Endodermal cell (in vitro differentiated cells): ENCODE results near the gene RPL32. TPM values are rescaled to one million over a fixed set of nuclear protein-coding genes. Genes with fewer than 3 reads are reported as not detected.

Experiments used
- DNase-seq: peaks from one replicate; pipeline ENCODE4 v3.0.0-alpha.2; 2017
- H3K27ac ChIP-seq: 2 replicates; pipeline ENCODE4 v1.5.1; 2013; ENCODE audit warnings: mild to moderate bottlenecking, low read depth, low read length, moderate library complexity
- H3K27me3 ChIP-seq: 2 replicates; pipeline ENCODE4 v1.6.1; 2013; ENCODE audit warnings: mild to moderate bottlenecking, low read length, moderate library complexity; ENCODE audit not compliant: insufficient read depth, control insufficient read depth, poor library complexity, severe bottlenecking
- H3K36me3 ChIP-seq: 2 replicates; pipeline ENCODE4 v1.7.0; 2013; ENCODE audit warnings: mild to moderate bottlenecking, low read length, moderate library complexity; ENCODE audit not compliant: control insufficient read depth, insufficient read depth
- H3K4me1 ChIP-seq: one replicate; pipeline ENCODE4 v1.7.0; 2013; ENCODE audit warnings: low read length; ENCODE audit not compliant: control insufficient read depth, insufficient read depth
- H3K4me3 ChIP-seq: 2 replicates; pipeline ENCODE4 v1.5.1; 2013; ENCODE audit warnings: mild to moderate bottlenecking, low read length, moderate library complexity
- H3K9ac ChIP-seq: 2 replicates; pipeline ENCODE4 v1.6.1; 2013; ENCODE audit warnings: mild to moderate bottlenecking, low read length, moderate library complexity; ENCODE audit not compliant: poor library complexity, severe bottlenecking; ENCODE audit errors: extremely low read depth
- H3K9me3 ChIP-seq: 2 replicates; pipeline ENCODE4 v1.6.1; 2013; ENCODE audit warnings: mild to moderate bottlenecking, low read length, moderate library complexity; ENCODE audit not compliant: control insufficient read depth
- H3K27ac Mint-ChIP-seq: 2 replicates; pipeline ENCODE4 v1.8.0; 2020; ENCODE audit warnings: mixed read lengths
- H3K27me3 Mint-ChIP-seq: 2 replicates; pipeline ENCODE4 v1.8.0; 2021; ENCODE audit warnings: mild to moderate bottlenecking, mixed read lengths; ENCODE audit not compliant: insufficient read depth
- H3K36me3 Mint-ChIP-seq: 2 replicates; pipeline ENCODE4 v1.8.0; 2020; ENCODE audit warnings: low read depth, mixed read lengths
- H3K4me1 Mint-ChIP-seq: 2 replicates; pipeline ENCODE4 v1.8.0; 2020; ENCODE audit warnings: mixed read lengths
- H3K4me3 Mint-ChIP-seq: 2 replicates; pipeline ENCODE4 v1.8.0; 2020; ENCODE audit warnings: mild to moderate bottlenecking, moderate library complexity, mixed read lengths
- H3K9me3 Mint-ChIP-seq: 2 replicates; pipeline ENCODE4 v1.8.0; 2020; ENCODE audit warnings: mild to moderate bottlenecking, mixed read lengths
- WGBS, 2 experiments: methylation state at CpG; one replicate each; pipeline versions ENCODE4 v1.1.5 to v1.1.7; 2013; ENCODE audit warnings: missing lambda C conversion rate in 2 of 2, mixed read lengths in 1 of 2; ENCODE audit not compliant: insufficient coverage in 1 of 2, insufficient read length in 1 of 2; 5-methylcytosine and 5-hydroxymethylcytosine counted together
- total RNA-seq, 2 donors: library from RNA; stranded (reverse); fragmentation: NEBNext Ultra II Directional in 1 of 2; extraction: Animal tissue kit (Norgen Biotek cat#: 25700) in 1 of 2; gene quantifications; 2 replicates in 1 of 2; 3 replicates in 1 of 2; pipeline ENCODE4 v1.2.1, GENCODE V29; 2021
- TF ChIP-seq, protein P1 (sequence below): fragments of 200-600 bp; sonication (generic); conservative IDR thresholded peaks from 2 replicates; pipeline ENCODE4 v1.5.0; 2021; ENCODE audit warnings: antibody characterized with exemption, mild to moderate bottlenecking

Gene RPL32
- total RNA-seq, 2 donors from 2014 or later = 1,362 to 1,580 TPM

DNA sequence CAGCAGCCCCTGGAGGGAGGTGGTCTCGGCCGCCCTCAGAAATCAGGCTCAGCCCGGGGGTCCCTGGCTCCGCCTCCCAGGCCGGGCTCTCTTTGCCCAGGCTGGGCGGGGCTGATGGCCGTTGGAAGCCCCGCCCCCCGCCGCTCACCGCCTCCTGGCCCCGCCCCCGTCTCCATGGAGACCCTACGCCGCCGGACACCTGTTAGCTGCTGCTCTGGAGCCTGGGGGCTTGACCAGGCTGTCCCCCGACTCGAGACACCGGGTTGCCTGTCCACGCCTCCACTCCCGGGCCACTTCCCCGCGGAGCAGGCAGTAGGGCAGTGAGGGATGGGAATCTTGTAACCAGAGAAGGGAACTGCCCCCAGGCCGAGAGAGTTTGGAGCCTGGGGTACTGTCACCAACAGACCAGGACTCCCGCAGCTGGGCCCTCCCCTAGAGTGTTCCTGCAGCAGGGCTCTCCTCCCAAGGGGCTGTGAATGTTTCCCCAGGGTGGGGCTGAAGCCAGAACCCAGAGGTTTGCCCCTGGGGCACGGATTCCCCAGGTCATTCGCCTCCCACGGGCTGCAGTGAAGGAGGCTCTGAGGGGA lies 27.8 kb upstream of the RPL32 start:
- H3K36me3 Mint-ChIP-seq = no peaks in the 10 kb centered on the region
- peak overlapping the region; percentile 73 for H3K4me3 ChIP-seq
- H3K9ac ChIP-seq = no peak overlapping the region
- peaks cover 10% of the 10 kb centered on the region for H3K9me3 ChIP-seq
- H3K4me1 Mint-ChIP-seq = peaks cover 3% of the 10 kb centered on the region
- no peaks in the 10 kb centered on the region for H3K4me1 ChIP-seq
- peaks cover 68% of the 10 kb centered on the region for H3K27me3 Mint-ChIP-seq
- DNase-seq = peak; percentile 93
- H3K4me3 Mint-ChIP-seq = peak overlapping the region; percentile 55
- H3K27me3 ChIP-seq = peaks cover 26% of the 10 kb centered on the region
- WGBS, 2 experiments = 8 to 11% methylated on average over 5 to 28 of the region's 28 CpGs
- H3K27ac Mint-ChIP-seq = no peak overlapping the region
- no peak overlapping the region for H3K27ac ChIP-seq
- no peaks in the 10 kb centered on the region for H3K36me3 ChIP-seq
- TF ChIP-seq, protein P1, sequence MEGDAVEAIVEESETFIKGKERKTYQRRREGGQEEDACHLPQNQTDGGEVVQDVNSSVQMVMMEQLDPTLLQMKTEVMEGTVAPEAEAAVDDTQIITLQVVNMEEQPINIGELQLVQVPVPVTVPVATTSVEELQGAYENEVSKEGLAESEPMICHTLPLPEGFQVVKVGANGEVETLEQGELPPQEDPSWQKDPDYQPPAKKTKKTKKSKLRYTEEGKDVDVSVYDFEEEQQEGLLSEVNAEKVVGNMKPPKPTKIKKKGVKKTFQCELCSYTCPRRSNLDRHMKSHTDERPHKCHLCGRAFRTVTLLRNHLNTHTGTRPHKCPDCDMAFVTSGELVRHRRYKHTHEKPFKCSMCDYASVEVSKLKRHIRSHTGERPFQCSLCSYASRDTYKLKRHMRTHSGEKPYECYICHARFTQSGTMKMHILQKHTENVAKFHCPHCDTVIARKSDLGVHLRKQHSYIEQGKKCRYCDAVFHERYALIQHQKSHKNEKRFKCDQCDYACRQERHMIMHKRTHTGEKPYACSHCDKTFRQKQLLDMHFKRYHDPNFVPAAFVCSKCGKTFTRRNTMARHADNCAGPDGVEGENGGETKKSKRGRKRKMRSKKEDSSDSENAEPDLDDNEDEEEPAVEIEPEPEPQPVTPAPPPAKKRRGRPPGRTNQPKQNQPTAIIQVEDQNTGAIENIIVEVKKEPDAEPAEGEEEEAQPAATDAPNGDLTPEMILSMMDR = no peak
- H3K9me3 Mint-ChIP-seq = peaks cover 8% of the 10 kb centered on the region

DNA sequence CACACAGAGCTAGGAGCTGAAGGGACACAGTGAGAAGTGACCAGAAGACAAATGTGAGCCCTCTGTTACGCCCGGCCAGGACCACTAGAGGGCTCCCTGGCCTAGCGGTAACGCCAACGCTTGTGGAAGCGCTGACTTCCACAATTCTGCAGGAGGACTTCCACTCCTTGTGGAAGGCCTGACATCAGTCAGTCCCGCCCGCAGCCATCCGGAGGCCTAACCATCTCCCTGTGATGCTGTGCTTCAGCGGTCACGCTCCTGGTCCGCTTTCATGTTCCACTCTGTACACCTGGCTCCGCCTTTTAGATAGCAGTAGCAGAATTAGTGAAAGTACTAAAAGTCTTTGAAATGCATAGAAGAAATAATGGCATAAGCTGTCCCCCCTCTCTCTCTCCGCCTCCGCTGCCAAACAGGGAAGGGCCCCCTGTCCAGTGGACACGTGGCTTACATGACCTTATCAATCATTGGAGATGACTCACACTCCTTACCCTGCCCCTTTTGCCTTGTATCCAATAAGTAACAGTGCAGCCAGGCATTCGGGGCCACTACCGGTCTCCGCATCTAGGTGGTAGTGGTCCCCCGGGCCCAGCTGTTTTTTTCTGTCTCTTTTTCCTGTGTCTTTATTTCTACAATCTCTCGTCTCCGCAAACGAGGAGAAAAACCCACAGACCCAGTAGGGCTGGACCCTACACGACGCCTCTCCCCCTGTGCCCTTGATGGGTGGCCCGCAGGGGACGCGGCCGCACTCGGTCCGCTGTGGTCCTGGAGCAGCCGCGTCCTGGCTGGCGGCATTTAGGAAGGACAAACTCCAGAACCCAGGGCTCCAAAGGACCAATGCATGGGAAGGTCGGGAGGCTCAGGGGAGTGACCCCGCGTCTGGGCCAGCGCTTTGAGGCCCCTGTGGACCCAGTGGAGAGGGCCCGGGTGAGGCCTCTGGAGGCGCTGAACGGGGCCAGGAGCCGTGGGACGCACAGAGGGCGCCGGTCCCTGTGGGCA lies 27.0 kb upstream of the RPL32 start:
- Mint-ChIP-seq H3K36me3 (no peaks in the 10 kb centered on the region), H3K4me1 (peaks cover 2% of the 10 kb centered on the region), H3K9me3 (peaks cover 8% of the 10 kb centered on the region), H3K4me3 (peak overlapping the region; percentile 55), H3K27ac (peak overlapping the region; percentile 45), H3K27me3 (peaks cover 64% of the 10 kb centered on the region)
- Histone ChIP-seq H3K4me3 (peak overlapping the region; percentile 73), H3K9ac (no peak overlapping the region), H3K4me1 (no peaks in the 10 kb centered on the region), H3K36me3 (no peaks in the 10 kb centered on the region), H3K27ac (no peak overlapping the region), H3K9me3 (peaks cover 10% of the 10 kb centered on the region), H3K27me3 (peaks cover 26% of the 10 kb centered on the region)
- WGBS, 2 experiments = 5 to 8% methylated on average over 23 to 44 of the region's 45 CpGs
- TF ChIP-seq, protein P1 = peak; percentile 89
- peak; percentile 92 for DNase-seq

DNA sequence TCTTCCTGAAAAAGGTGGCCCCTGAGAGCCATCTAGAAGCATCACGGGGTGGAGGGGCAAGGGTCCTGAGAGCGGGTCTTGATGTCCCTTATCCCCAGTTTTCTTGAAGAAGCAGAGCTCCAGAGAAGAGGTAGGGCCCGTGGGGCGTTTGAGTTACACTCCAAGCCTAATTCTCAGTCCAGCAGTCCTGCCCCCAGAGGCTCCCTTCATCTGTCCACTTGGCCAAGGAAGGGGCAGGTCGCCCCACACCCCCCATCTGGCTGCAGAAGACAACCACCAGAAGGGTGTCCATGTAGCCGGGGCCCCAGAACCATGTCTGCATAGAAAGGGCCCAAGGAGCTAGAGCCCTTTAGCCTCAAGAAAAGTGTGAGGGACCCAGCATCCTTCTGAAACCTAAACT lies 25.5 kb upstream of the RPL32 start:
- Histone ChIP-seq H3K9ac (no peak overlapping the region), H3K4me3 (no peak overlapping the region), H3K27me3 (peaks cover 26% of the 10 kb centered on the region), H3K36me3 (no peaks in the 10 kb centered on the region), H3K4me1 (no peaks in the 10 kb centered on the region), H3K9me3 (peaks cover 10% of the 10 kb centered on the region), H3K27ac (no peak overlapping the region)
- WGBS, 2 experiments = 83 to 84% methylated on average over 2 to 6 of the region's 6 CpGs
- Mint-ChIP-seq H3K4me3 (no peak overlapping the region), H3K9me3 (peaks cover 8% of the 10 kb centered on the region), H3K36me3 (no peaks in the 10 kb centered on the region), H3K4me1 (peaks cover 2% of the 10 kb centered on the region), H3K27me3 (peaks cover 51% of the 10 kb centered on the region), H3K27ac (no peak overlapping the region)
- DNase-seq = no peak
- TF ChIP-seq, protein P1 = no peak
